ENCODE measurements around the gene ARID3C. TPM values are rescaled to one million over a fixed set of nuclear protein-coding genes. Genes with fewer than 3 reads are reported as not detected.

ARID3C gene
- total RNA-seq, 1 donor from 2014 or later, result not detected

- Histone ChIP-seq H3K4me3 (no peak overlapping the region), H3K4me1 (peaks cover 22% of the 10 kb centered on the region), H3K9me3 (replicated peaks) (peaks cover 9% of the 10 kb centered on the region), H3K27ac (replicated peaks) (no peak overlapping the region), H3K27me3 (ENCODE audit: low read depth) (no peaks in the 10 kb centered on the region), H3K36me3 (peaks cover 5% of the 10 kb centered on the region)
- intact Hi-C loops (cut with micrococcal nuclease), result no loop called here
- TF ChIP-seq, protein P1, sequence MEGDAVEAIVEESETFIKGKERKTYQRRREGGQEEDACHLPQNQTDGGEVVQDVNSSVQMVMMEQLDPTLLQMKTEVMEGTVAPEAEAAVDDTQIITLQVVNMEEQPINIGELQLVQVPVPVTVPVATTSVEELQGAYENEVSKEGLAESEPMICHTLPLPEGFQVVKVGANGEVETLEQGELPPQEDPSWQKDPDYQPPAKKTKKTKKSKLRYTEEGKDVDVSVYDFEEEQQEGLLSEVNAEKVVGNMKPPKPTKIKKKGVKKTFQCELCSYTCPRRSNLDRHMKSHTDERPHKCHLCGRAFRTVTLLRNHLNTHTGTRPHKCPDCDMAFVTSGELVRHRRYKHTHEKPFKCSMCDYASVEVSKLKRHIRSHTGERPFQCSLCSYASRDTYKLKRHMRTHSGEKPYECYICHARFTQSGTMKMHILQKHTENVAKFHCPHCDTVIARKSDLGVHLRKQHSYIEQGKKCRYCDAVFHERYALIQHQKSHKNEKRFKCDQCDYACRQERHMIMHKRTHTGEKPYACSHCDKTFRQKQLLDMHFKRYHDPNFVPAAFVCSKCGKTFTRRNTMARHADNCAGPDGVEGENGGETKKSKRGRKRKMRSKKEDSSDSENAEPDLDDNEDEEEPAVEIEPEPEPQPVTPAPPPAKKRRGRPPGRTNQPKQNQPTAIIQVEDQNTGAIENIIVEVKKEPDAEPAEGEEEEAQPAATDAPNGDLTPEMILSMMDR (IDR thresholded peaks at IDR 0.05; ENCODE audit: borderline replicate concordance), result no peak
- DNase-seq, result no peak
Observed at GRCh38 chr9:34669809-34670562, 41.1 kb upstream of the ARID3C start.

DNA sequence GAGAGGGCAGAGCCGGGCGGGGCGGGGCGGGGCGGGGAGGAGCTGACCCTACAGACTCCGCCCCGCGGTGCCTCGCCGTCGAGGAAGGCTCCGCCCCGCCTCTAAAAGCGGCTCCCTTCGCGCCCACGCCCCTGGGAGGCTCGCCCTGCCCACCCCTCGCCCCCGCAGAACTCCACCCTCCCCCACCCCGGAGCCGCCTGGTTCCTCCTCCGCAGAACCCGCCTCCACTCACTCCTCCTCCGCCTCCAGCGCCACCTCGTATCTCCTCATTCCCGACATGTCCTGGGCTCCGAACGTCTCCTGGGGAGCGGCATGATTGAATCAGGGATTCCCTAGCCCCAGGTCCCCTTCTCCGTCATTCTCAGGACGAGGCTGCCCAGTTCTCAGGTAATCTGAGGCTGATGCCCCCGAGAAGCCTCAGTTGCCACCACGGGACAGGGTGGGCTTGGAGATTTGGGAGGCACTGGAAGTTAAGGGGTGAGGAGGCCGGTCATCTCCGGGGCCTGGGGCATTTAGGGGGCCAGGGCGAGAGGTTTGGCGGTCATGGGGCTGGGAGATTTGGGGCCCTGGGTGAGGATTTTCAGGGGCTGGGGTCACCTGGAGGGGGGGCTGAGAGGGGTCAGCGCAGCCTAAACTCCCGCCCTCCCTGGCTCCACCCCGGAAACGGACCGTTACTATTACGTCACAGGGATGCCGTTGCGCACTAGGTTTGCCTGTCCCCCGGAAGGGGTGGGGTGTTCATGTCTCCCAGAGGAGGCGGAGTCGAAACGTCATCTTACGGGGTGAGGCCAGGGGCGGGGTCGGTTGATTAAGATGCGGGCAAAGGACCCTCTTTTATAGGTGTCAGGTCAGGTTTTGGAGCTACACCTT, 36.8 kb upstream of the ARID3C start:
- H3K9me3 ChIP-seq (replicated peaks), result peaks cover 9% of the 10 kb centered on the region
- intact Hi-C loops (cut with micrococcal nuclease), result no loop called here
- TF ChIP-seq, protein P1 (IDR thresholded peaks at IDR 0.05; ENCODE audit: borderline replicate concordance), result no peak
- H3K4me1 ChIP-seq, result peaks cover 29% of the 10 kb centered on the region
- H3K27ac ChIP-seq (replicated peaks), result peak overlapping the region; percentile 98
- H3K4me3 ChIP-seq, result peak overlapping the region; percentile 79
- DNase-seq, result peak; percentile 94
- no peaks in the 10 kb centered on the region for H3K27me3 ChIP-seq (ENCODE audit: low read depth)
- H3K36me3 ChIP-seq, result peaks cover 16% of the 10 kb centered on the region

GRCh38 chr9:34665067-34665380, 36.2 kb upstream of the ARID3C start:
- TF ChIP-seq, protein P1 (IDR thresholded peaks at IDR 0.05; ENCODE audit: borderline replicate concordance), result no peak
- Histone ChIP-seq H3K27ac (replicated peaks) (peak overlapping the region; percentile 98), H3K36me3 (peaks cover 22% of the 10 kb centered on the region), H3K4me3 (peak overlapping the region; percentile 79), H3K27me3 (ENCODE audit: low read depth) (no peaks in the 10 kb centered on the region), H3K4me1 (peaks cover 29% of the 10 kb centered on the region), H3K9me3 (replicated peaks) (peaks cover 4% of the 10 kb centered on the region)
- DNase-seq, result no peak
- intact Hi-C loops (cut with micrococcal nuclease), result no loop called here

GRCh38 chr9:34664281-34665066, 35.6 kb upstream of the ARID3C start:
- TF ChIP-seq, protein P1 (IDR thresholded peaks at IDR 0.05; ENCODE audit: borderline replicate concordance), result peak; percentile 80
- intact Hi-C loops (cut with micrococcal nuclease), result no loop called here
- peak; percentile 79 for DNase-seq
- H3K4me3 ChIP-seq, result peak overlapping the region; percentile 79
- H3K9me3 ChIP-seq (replicated peaks), result no peaks in the 10 kb centered on the region
- H3K27me3 ChIP-seq (ENCODE audit: low read depth), result no peaks in the 10 kb centered on the region
- H3K36me3 ChIP-seq, result peaks cover 27% of the 10 kb centered on the region
- peak overlapping the region; percentile 98 for H3K27ac ChIP-seq (replicated peaks)
- peaks cover 29% of the 10 kb centered on the region for H3K4me1 ChIP-seq

DNA sequence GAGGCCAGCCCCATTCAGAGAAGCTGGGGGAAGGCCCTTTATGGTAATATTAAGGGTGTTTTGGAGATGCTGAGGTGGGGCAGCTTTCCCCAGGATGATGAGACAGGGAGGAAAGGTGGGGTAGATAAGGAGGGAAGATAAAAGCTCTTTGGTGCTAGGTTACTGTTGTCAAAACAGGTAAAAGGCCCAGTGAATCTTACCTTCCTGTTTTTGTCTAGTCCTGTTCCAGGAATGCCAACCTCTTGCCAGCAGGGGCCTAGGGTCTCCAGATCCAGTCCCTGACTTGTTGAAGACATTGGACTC, 34.4 kb upstream of the ARID3C start:
- intact Hi-C loops (cut with micrococcal nuclease), result no loop called here
- Histone ChIP-seq H3K27me3 (ENCODE audit: low read depth) (no peaks in the 10 kb centered on the region), H3K4me3 (no peak overlapping the region), H3K27ac (replicated peaks) (no peak overlapping the region), H3K9me3 (replicated peaks) (no peaks in the 10 kb centered on the region), H3K4me1 (peaks cover 29% of the 10 kb centered on the region), H3K36me3 (peaks cover 25% of the 10 kb centered on the region)
- no peak for DNase-seq
- TF ChIP-seq, protein P1 (IDR thresholded peaks at IDR 0.05; ENCODE audit: borderline replicate concordance), result no peak

Measured in left ventricle myocardium inferior (tissue), 1 donor.